GM18868 (cell line): ENCODE results near the gene LRMDA.
"Not testable (repeated sequence)": the region's sequence is repeated elsewhere in the genome, so short reads cannot be mapped to it uniquely, and the experiment has no call there.

Experiments used
- ATAC-seq: cut with Tn5 transposase; IDR thresholded peaks from one replicate; pipeline ENCODE4 v1.9.1; 2021; ENCODE audit warnings: mild to moderate bottlenecking, moderate library complexity; ENCODE audit not compliant: unreplicated experiment

Gene LRMDA

GRCh38 chr10:76051007-76051936 lies 619.8 kb downstream of the LRMDA start:
- no peak for ATAC-seq

DNA sequence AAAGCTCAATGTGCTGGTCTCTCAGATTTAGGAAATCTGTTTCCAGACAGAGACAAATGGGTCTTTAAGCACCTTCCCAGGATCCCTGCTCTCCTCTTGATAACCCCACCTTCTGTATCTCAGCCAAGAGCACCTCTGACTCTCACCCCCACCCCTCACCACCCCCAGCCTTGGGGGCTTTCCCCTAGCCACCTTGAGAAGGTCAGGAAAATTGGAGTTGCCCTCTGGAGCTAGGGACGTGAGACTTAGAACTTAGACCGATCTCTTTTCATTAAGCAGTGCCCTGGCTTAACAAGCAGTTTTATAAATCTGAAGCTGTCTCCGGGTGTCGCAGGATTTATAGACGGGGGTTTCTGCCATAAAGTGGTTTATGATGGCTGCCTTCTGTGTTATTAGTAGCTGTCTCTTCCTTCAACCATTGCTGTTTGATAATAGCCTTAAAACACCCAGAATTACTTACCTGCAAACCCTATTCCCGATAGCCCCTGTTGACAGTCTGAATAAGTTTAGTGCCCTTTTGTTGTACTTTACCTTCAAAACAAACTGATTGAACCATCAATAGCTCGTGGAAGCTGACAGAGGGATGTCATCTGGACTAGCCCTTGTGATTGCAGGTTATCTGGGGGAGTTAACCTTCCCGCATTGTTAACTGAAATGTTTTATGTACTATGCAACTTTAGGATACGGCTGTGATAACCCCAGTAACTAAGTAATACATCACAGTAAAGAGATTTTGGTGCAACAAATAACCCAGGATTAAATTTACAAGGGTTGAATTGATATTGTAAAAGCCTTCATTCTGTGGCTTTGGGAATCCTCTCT lies 621.5 kb downstream of the LRMDA start:
- no peak for ATAC-seq

DNA sequence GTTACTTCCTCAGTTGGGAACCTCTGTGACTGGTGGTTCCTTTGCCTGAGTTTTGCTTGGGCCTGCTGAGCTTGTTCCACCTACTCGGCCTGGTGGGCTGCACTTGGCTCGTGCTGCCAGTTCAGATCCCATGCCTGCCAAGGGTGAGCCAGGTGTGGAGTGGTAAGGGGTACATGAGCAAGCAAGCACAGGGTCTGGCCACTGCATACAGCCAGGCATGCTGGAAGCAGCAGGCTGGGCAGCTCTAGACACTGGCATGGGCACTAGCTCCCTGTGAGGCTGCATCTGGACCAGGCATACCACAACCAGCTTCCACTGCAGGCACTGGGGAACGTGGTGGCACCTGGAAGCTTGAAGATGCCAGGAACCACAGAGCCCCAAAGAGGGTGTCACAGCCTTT lies 624.0 kb downstream of the LRMDA start:
- no peak for ATAC-seq

- no peak for ATAC-seq
These were observed 624.5 kb downstream of the LRMDA start for GRCh38 chr10:76055963-76056362.

DNA sequence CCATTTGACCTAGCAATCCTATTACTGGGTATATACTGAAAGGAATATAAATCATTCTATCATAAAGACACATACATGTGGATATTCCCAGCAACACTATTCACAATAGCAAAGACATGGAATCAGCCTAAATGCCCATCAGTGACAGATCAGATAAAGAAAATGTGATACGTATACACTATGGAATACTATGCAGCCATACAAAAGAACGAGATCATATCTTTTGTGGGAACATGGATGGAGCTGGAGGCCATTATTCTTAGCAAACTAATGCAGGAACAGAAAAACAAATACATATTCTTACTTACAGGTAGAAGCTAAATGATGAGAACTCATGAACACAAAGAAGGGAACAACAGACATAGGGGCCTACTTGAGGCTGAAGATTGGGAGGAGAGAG lies 629.6 kb downstream of the LRMDA start:
- ATAC-seq, result not testable (repeated sequence)

DNA sequence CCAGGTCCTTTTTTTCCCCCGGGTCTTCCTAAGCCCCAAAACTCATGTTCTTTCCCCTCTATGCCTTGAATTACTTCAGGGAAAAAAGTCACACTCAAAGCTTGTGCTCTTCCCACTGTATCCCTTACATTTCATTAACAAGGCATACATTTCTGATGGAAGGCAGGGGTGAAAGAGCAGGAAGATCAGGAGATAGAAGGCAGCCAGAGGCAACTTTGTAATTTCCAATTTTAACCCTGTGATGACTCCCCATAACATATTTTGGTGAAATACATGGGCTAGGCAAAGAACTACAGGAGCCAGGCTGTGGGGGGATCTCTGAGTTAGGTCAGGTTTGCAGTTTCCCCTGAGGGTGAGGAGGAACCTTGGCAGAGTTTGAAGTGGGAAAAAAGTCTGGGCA lies 635.0 kb downstream of the LRMDA start:
- no peak for ATAC-seq

GRCh38 chr10:76067447-76067846 lies 636.0 kb downstream of the LRMDA start:
- no peak for ATAC-seq

DNA sequence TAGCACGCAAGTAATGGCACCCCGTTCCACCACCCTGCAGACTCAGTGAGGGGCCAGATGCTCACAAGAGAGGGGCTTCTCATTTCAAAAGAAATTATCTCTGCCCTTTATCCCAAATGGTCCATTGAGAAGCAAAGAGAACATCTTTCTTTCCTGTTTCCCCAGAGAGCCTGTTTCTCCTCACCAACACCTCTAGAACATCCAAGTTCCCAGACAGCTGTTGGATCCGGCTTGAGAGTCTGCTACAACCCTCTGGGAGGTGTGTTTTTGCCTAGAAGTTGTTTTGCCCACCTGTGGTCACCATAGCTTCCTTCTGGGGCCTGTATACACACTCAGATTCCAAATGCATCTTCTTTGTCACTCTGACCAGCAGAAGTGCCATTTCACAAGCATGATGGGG lies 637.4 kb downstream of the LRMDA start:
- no peak for ATAC-seq

DNA sequence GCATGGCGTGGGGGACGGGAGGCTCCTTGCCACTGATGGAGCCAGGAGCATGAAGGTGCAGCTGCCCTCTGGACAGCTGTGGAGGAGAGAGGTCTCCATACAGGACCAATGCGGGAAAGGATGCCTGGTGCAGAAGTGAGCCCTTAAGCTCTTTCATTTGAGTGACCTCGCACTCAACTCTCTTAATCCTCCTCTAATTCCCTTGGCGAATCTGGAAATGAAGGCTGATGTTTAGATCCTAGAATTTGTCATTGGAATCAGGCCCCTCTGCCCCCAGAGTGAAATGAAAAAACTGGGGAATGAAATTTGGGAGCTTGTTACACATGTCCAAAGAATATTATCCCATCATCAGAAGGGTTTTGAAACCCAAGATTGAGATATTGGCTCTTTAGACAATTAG lies 639.5 kb downstream of the LRMDA start:
- ATAC-seq, result no peak

DNA sequence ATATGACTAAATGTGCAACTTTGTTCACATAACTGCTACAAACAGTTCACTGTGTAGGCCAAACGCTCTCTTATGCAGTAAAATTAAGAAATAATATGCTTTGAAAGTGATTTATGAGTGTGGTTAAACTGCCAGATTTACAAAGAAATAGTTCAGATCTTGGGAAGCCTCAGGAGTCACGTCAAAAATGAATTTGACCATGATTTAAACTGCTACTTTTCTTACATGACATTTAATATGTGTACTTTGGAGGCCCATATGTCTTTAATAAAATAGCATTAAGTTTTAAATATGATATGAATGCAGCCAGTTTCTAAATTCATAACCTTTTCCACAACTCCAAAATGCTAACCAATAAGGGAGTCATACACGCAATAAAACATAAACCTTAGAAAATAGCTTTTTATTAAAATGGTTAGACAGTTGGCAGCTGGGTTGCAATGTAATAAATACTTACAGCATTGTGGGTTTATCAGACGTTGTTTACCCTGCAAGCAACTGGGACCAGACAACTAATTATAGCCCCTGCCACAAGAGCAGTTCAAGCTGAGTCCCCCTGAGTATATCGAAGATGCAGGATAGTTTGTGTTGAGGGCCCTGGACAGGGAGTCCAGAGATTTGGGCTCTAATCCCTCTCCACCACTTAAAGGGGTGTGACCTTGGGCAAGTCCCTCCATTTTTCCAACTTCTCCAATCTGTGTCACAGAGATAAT lies 640.4 kb downstream of the LRMDA start:
- ATAC-seq, result no peak

GRCh38 chr10:76072384-76072783 lies 641.0 kb downstream of the LRMDA start:
- ATAC-seq, result no peak

DNA sequence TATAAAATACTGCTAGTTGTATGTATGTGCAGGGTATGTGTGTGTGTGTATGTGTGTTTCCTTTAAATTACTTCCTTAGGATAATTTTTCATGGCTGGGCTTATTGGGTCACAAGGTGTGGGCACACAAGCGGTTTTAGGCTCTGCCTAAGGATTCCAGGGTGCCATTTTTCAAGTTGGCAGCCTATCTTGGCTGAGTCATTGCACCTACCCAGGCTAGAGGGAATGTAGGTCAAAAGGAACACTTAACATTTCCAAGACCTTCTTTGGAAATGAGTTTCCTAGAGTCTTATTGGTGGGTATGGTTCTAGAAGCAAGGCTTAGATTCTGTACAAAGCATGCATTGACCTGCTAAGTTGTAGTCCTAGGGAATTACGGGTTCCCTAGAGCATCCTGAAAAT lies 642.1 kb downstream of the LRMDA start:
- ATAC-seq, result no peak

GRCh38 chr10:76074659-76075058 lies 643.2 kb downstream of the LRMDA start:
- no peak for ATAC-seq

DNA sequence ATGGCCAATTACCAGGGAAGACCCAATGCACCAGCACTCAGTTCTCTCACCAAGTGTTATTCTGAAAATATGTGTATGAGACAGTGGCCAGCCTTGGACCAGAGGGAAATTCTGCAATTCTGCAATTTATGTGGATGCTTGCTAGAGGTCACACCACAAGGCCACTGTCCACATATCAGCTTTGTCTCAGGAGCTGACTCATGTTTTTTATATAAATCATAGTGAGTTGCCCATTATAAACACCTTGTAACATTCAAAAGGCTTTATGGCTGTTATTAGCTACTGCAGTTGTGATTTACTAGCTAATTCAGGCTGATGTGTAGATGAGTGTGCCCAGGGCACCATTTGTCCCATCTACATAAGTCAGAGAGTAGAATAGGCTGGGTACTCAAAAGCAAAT lies 649.0 kb downstream of the LRMDA start:
- no peak for ATAC-seq

- no peak for ATAC-seq
These were observed 649.6 kb downstream of the LRMDA start for GRCh38 chr10:76080991-76081390.

DNA sequence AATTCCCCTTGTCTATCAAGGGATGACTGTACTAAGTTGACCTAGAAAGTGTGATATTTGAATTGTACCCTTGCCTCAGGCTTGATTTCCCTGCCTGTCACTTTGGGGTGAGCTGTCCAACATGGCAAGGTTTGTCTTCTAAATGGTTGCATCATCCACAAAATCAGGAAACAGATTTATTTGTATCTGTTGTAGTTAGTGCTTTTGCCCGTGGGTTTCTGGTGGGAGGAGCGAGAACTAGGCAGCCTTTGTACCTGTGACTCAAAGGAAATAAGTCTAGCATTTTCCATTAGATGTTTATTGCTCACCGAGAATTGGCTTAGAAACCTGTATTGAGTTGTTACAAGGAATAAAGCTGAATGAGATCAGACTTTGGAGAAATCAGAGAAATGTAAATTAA lies 650.8 kb downstream of the LRMDA start:
- no peak for ATAC-seq

DNA sequence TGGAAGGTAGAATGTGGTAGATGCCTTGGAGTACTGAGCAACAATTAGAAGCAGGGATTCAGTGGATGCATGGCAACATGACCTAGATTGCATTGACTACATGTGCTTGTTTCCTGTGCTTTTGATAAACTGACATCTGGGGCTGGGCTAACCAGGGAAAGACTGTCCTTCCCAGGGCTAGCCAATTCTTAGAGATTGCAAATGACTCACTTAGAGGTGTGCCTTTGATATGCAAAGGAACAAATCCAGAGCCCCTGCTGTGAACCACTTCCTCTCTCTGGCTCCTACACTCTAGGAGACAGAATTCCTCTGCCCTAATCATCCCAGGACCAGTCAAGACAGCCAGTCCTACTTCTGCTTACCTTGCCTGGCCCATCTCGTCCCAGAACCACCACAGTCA lies 651.5 kb downstream of the LRMDA start:
- no peak for ATAC-seq

DNA sequence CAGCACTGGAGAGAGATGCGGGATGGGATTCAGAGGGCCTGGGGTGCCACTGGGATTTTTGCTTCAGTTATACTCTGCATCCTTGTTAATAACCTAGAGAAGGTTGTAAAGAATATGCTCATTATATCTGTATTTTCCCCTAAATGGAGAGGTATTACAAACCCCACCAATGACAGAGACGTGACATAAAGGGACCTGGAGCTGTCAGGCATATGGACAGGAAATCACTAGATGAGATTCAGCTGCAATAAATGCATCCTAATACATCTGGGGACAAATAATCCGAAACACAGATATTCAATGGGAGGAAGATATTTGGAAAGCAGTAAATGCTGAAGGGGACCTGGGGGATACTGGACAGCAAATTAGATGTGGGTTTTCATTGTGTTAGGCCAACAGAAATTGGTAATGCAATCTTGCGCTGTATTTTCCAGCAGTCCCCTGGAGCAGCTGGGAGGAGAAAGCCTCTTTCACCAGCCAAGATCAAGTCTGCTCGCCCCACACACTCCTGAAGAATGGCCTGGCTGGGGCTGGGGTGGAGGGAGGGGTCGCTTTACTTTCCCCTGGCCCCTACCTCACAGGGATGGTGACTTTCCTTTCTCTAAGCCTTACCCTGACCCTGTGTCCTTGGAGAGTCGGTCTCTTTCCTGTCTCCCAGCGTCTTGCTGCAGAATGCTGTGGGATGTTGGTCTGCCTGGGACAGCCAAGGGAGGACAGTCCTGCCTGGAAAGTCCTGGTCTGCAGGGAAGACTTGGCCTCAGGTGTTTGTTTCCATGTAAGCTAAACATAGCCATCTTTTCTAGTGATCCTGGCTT lies 653.8 kb downstream of the LRMDA start:
- ATAC-seq, result no peak

DNA sequence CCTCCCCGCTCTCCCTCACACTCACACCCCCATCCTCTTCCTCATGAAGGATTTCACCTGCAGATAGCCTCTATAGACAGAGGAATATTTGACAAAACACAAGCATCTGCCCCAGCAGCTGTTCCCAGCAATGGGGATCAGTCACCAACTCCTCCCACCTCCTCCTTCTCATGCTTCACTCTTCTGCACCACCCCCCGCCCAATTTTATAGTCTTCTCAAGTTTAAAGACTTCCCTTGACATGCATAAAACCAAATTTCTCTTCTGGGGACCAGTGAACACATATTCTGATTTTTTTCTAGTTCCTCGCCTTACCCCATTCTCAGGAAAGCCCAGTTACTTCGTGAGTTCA lies 654.4 kb downstream of the LRMDA start:
- no peak for ATAC-seq

- no peak for ATAC-seq
These were observed 654.8 kb downstream of the LRMDA start for GRCh38 chr10:76086170-76086760.
